ENCODE data around the gene UIMC1.
"Not testable (repeated sequence)": the region's sequence is repeated elsewhere in the genome, so short reads cannot be mapped to it uniquely, and the experiment has no call there.

Gene UIMC1

GRCh38 chr5:176987583-176987982, 19.0 kb downstream of the UIMC1 start:
- Histone ChIP-seq H4K20me1 (ENCODE audit: control insufficient read depth, insufficient read depth, low read depth, low read length) (peaks cover 3% of the 10 kb centered on the region; the same call in 1 of the 2 replicates), H3K27me3 (ENCODE audit: control insufficient read depth, low read length) (no peaks in the 10 kb centered on the region), H3K9me2 (replicated peaks; ENCODE audit: control insufficient read depth, low read length) (no peaks in the 10 kb centered on the region), H3K4me2 (ENCODE audit: low read length) (peak overlapping the region; percentile 73), H3K9me3 (ENCODE audit: control insufficient read depth, insufficient read depth, low read length) (no peaks in the 10 kb centered on the region), H3K36me3 (ENCODE audit: control insufficient read depth, low read length) (peaks cover 26% of the 10 kb centered on the region), H3K4me1 (ENCODE audit: control insufficient read depth, low read length) (peaks cover 80% of the 10 kb centered on the region), H3K4me3 (ENCODE audit: low read length) (peak overlapping the region; percentile 23), H3K79me2 (ENCODE audit: control insufficient read depth, low read length) (peaks cover 99% of the 10 kb centered on the region), H3F3A (ENCODE audit: control insufficient read depth, insufficient read depth) (peaks cover 41% of the 10 kb centered on the region), H3K27ac (ENCODE audit: low read depth, low read length) (peak overlapping the region; percentile 84)
- TF ChIP-seq EZH2phosphoT487 (IDR thresholded peaks at IDR 0.05; ENCODE audit: borderline replicate concordance, low read length) (no peak), CTCF (IDR thresholded peaks at IDR 0.05; ENCODE audit: low read depth, low read length, poor library complexity, severe bottlenecking) (no peak)

- no peaks in the 10 kb centered on the region for H3K27me3 ChIP-seq (ENCODE audit: control insufficient read depth, low read length)
- TF ChIP-seq EZH2phosphoT487 (IDR thresholded peaks at IDR 0.05; ENCODE audit: borderline replicate concordance, low read length) (no peak), CTCF (IDR thresholded peaks at IDR 0.05; ENCODE audit: low read depth, low read length, poor library complexity, severe bottlenecking) (no peak)
- H3K4me3 ChIP-seq (ENCODE audit: low read length) = peak overlapping the region; percentile 62
- H3K79me2 ChIP-seq (ENCODE audit: control insufficient read depth, low read length) = peaks cover 99% of the 10 kb centered on the region
- H3K36me3 ChIP-seq (ENCODE audit: control insufficient read depth, low read length) = peaks cover 33% of the 10 kb centered on the region
- peak overlapping the region; percentile 73 for H3K4me2 ChIP-seq (ENCODE audit: low read length)
- peaks cover 3% of the 10 kb centered on the region; the same call in 1 of the 2 replicates for H4K20me1 ChIP-seq (ENCODE audit: control insufficient read depth, insufficient read depth, low read depth, low read length)
- H3K9me2 ChIP-seq (replicated peaks; ENCODE audit: control insufficient read depth, low read length) = no peaks in the 10 kb centered on the region
- H3F3A ChIP-seq (ENCODE audit: control insufficient read depth, insufficient read depth) = peaks cover 37% of the 10 kb centered on the region
- H3K27ac ChIP-seq (ENCODE audit: low read depth, low read length) = peak overlapping the region; percentile 84
- no peaks in the 10 kb centered on the region for H3K9me3 ChIP-seq (ENCODE audit: control insufficient read depth, insufficient read depth, low read length)
- H3K4me1 ChIP-seq (ENCODE audit: control insufficient read depth, low read length) = peaks cover 75% of the 10 kb centered on the region
These were observed 20.3 kb downstream of the UIMC1 start for GRCh38 chr5:176986280-176986679.

GRCh38 chr5:176985516-176985915, 21.1 kb downstream of the UIMC1 start:
- Histone ChIP-seq H3K9me3 (ENCODE audit: control insufficient read depth, insufficient read depth, low read length) (no peaks in the 10 kb centered on the region), H3K79me2 (ENCODE audit: control insufficient read depth, low read length) (peaks cover 100% of the 10 kb centered on the region)

GRCh38 chr5:176984176-176984575, 22.4 kb downstream of the UIMC1 start:
- H3K9me3 ChIP-seq (ENCODE audit: control insufficient read depth, insufficient read depth, low read length); H3K4me2 ChIP-seq (ENCODE audit: low read length); H4K20me1 ChIP-seq (ENCODE audit: control insufficient read depth, insufficient read depth, low read depth, low read length); H3K27ac ChIP-seq (ENCODE audit: low read depth, low read length); H3K4me3 ChIP-seq (ENCODE audit: low read length); H3K27me3 ChIP-seq (ENCODE audit: control insufficient read depth, low read length); H3K9me2 ChIP-seq (replicated peaks; ENCODE audit: control insufficient read depth, low read length): not testable (repeated sequence)
- Histone ChIP-seq H3F3A (ENCODE audit: control insufficient read depth, insufficient read depth) (peaks cover 24% of the 10 kb centered on the region), H3K79me2 (ENCODE audit: control insufficient read depth, low read length) (peaks cover 98% of the 10 kb centered on the region), H3K36me3 (ENCODE audit: control insufficient read depth, low read length) (peaks cover 46% of the 10 kb centered on the region), H3K4me1 (ENCODE audit: control insufficient read depth, low read length) (peaks cover 60% of the 10 kb centered on the region)

More at GRCh38 chr5:176985516-176985915, 21.1 kb downstream of the UIMC1 start:
- H3K4me3 ChIP-seq (ENCODE audit: low read length) = peak overlapping the region; percentile 62
- peak overlapping the region; percentile 73 for H3K4me2 ChIP-seq (ENCODE audit: low read length)
- peak overlapping the region; percentile 84 for H3K27ac ChIP-seq (ENCODE audit: low read depth, low read length)
- peaks cover 3% of the 10 kb centered on the region; the same call in 1 of the 2 replicates for H4K20me1 ChIP-seq (ENCODE audit: control insufficient read depth, insufficient read depth, low read depth, low read length)
- no peaks in the 10 kb centered on the region for H3K9me2 ChIP-seq (replicated peaks; ENCODE audit: control insufficient read depth, low read length)
- peaks cover 37% of the 10 kb centered on the region for H3K36me3 ChIP-seq (ENCODE audit: control insufficient read depth, low read length)
- TF ChIP-seq EZH2phosphoT487 (IDR thresholded peaks at IDR 0.05; ENCODE audit: borderline replicate concordance, low read length) = no peak
- no peak for TF ChIP-seq CTCF (IDR thresholded peaks at IDR 0.05; ENCODE audit: low read depth, low read length, poor library complexity, severe bottlenecking)
- H3F3A ChIP-seq (ENCODE audit: control insufficient read depth, insufficient read depth) = peaks cover 34% of the 10 kb centered on the region
- no peaks in the 10 kb centered on the region for H3K27me3 ChIP-seq (ENCODE audit: control insufficient read depth, low read length)
- H3K4me1 ChIP-seq (ENCODE audit: control insufficient read depth, low read length) = peaks cover 68% of the 10 kb centered on the region

GRCh38 chr5:176983593-176983992, 23.0 kb downstream of the UIMC1 start:
- not testable (repeated sequence) for H3K4me3 ChIP-seq (ENCODE audit: low read length); H3K4me2 ChIP-seq (ENCODE audit: low read length); H3K9me3 ChIP-seq (ENCODE audit: control insufficient read depth, insufficient read depth, low read length); H3K27me3 ChIP-seq (ENCODE audit: control insufficient read depth, low read length); H4K20me1 ChIP-seq (ENCODE audit: control insufficient read depth, insufficient read depth, low read depth, low read length); H3K9me2 ChIP-seq (replicated peaks; ENCODE audit: control insufficient read depth, low read length); H3K27ac ChIP-seq (ENCODE audit: low read depth, low read length)
- Histone ChIP-seq H3F3A (ENCODE audit: control insufficient read depth, insufficient read depth) (peaks cover 20% of the 10 kb centered on the region), H3K36me3 (ENCODE audit: control insufficient read depth, low read length) (peaks cover 52% of the 10 kb centered on the region), H3K79me2 (ENCODE audit: control insufficient read depth, low read length) (peaks cover 98% of the 10 kb centered on the region), H3K4me1 (ENCODE audit: control insufficient read depth, low read length) (peaks cover 55% of the 10 kb centered on the region)

- not testable (repeated sequence) for H3K4me2 ChIP-seq (ENCODE audit: low read length); H3K9me2 ChIP-seq (replicated peaks; ENCODE audit: control insufficient read depth, low read length); H3K4me3 ChIP-seq (ENCODE audit: low read length); H3K27ac ChIP-seq (ENCODE audit: low read depth, low read length); H3K9me3 ChIP-seq (ENCODE audit: control insufficient read depth, insufficient read depth, low read length); H4K20me1 ChIP-seq (ENCODE audit: control insufficient read depth, insufficient read depth, low read depth, low read length); H3K27me3 ChIP-seq (ENCODE audit: control insufficient read depth, low read length)
- H3F3A ChIP-seq (ENCODE audit: control insufficient read depth, insufficient read depth) = peaks cover 17% of the 10 kb centered on the region
- H3K4me1 ChIP-seq (ENCODE audit: control insufficient read depth, low read length) = peaks cover 50% of the 10 kb centered on the region
- H3K79me2 ChIP-seq (ENCODE audit: control insufficient read depth, low read length) = peaks cover 96% of the 10 kb centered on the region
- H3K36me3 ChIP-seq (ENCODE audit: control insufficient read depth, low read length) = peaks cover 50% of the 10 kb centered on the region
These were observed 23.5 kb downstream of the UIMC1 start for GRCh38 chr5:176983112-176983511.
